Measurements from ENCODE around the gene TRMT112.

DNA sequence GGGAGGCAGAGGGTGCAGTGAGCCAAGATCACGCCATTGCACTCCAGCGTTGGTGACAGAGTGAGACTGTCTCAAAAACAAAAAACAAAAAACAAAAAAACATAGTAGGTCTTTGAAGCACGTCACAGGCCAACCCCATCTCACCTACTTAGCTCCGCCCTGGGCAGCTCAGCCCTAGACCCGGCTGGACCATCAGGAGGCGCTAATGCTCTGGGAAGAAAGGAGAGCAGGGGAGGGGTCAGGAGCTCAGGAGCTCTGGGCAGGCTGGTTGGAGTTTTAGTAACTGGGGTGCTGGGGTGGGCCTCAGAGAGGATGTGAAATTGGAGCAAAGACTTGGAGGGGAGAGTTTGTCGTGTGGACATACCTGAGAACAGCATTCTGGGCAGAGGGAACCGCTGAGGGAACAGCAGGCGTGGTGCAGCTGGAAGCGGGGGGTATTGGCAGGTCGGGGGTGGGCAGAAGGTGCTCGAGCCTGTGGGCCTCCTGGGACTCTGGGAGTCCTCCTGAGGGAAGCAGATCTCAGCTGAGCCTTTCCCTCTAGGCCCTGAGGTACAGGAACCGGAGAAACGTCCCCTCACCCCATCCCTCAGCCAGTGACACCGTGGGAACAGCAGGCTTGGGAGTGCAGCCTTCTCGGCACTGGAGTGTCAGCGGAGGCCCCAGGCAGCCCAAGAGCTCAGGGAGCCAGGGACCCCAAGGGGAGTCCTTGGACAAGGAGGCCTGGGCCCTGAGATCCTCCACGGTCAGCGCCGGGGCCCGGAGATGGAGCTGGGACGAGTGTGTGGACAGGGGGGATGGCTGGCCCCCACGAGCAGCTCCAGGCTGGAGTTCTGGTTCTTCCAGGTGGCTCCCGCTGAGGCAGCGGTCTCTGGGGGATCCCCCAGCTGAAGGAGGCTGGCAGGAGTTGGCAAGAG lies 39.4 kb upstream of the TRMT112 start:
- TF ChIP-seq, protein P1, sequence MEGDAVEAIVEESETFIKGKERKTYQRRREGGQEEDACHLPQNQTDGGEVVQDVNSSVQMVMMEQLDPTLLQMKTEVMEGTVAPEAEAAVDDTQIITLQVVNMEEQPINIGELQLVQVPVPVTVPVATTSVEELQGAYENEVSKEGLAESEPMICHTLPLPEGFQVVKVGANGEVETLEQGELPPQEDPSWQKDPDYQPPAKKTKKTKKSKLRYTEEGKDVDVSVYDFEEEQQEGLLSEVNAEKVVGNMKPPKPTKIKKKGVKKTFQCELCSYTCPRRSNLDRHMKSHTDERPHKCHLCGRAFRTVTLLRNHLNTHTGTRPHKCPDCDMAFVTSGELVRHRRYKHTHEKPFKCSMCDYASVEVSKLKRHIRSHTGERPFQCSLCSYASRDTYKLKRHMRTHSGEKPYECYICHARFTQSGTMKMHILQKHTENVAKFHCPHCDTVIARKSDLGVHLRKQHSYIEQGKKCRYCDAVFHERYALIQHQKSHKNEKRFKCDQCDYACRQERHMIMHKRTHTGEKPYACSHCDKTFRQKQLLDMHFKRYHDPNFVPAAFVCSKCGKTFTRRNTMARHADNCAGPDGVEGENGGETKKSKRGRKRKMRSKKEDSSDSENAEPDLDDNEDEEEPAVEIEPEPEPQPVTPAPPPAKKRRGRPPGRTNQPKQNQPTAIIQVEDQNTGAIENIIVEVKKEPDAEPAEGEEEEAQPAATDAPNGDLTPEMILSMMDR (IDR thresholded peaks at IDR 0.05 in 2 of 3, conservative IDR thresholded peaks at IDR 0.05 in 1 of 3; ENCODE audit: borderline replicate concordance in 1 of 3, insufficient read depth in 1 of 3, low read depth in 2 of 3, low read length in 2 of 3) = peak in 2 of 3 experiments; percentile 91 to 92; a peak in 4 of 6 replicates
- TF ChIP-seq POLR2AphosphoS5 (IDR thresholded peaks at IDR 0.05; ENCODE audit: low read depth, low read length) = no peak
- TF ChIP-seq POLR2A (IDR thresholded peaks at IDR 0.05; ENCODE audit: borderline replicate concordance, extremely low read depth, insufficient read depth, insufficient read length) = no peak
- no peak for TF ChIP-seq CEBPB (IDR thresholded peaks at IDR 0.05; ENCODE audit: low read depth)
- no peak for TF ChIP-seq EZH2phosphoT487 (IDR thresholded peaks at IDR 0.05; ENCODE audit: borderline replicate concordance)
- TF ChIP-seq TCF7L2 (IDR thresholded peaks at IDR 0.05; ENCODE audit: borderline replicate concordance, extremely low read depth, insufficient read depth, insufficient read length) = peak; percentile 39
- TF ChIP-seq, protein P2, sequence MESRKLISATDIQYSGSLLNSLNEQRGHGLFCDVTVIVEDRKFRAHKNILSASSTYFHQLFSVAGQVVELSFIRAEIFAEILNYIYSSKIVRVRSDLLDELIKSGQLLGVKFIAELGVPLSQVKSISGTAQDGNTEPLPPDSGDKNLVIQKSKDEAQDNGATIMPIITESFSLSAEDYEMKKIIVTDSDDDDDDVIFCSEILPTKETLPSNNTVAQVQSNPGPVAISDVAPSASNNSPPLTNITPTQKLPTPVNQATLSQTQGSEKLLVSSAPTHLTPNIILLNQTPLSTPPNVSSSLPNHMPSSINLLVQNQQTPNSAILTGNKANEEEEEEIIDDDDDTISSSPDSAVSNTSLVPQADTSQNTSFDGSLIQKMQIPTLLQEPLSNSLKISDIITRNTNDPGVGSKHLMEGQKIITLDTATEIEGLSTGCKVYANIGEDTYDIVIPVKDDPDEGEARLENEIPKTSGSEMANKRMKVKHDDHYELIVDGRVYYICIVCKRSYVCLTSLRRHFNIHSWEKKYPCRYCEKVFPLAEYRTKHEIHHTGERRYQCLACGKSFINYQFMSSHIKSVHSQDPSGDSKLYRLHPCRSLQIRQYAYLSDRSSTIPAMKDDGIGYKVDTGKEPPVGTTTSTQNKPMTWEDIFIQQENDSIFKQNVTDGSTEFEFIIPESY (IDR thresholded peaks at IDR 0.05; ENCODE audit: extremely low read depth, insufficient replicate concordance, low read length) = no peak

All from HCT116 (cell line).